Measurements from ENCODE around the gene PLIN3. TPM values are rescaled to one million over a fixed set of nuclear protein-coding genes. Genes with fewer than 3 reads are reported as not detected.
A peak's percentile ranks its signal among the peaks of the same experiment; 100 is the strongest.

The PLIN3 gene
- total and polyA plus RNA-seq, 9 of the 15 experiments (the other 6 are each of a cell fraction or from before 2014, with no cell fraction given) = 7.5 to 75.6 (median 43.1) TPM

- TF ChIP-seq USF1 (CRISPR knock-in tag; IDR thresholded peaks at IDR 0.05) = no peak
- TF ChIP-seq HSF4 (CRISPR knock-in tag; IDR thresholded peaks at IDR 0.05; ENCODE audit: borderline replicate concordance) = no peak
- TF ChIP-seq CLOCK (CRISPR knock-in tag; IDR thresholded peaks at IDR 0.05; ENCODE audit: borderline replicate concordance) = no peak
- no peak for TF ChIP-seq SUPT5H (IDR thresholded peaks at IDR 0.05)
- no peak for TF ChIP-seq PTRF (tag; IDR thresholded peaks at IDR 0.05)
- peak; percentile 41; the same call in 1 of the 2 replicates for TF ChIP-seq GABPB1 (CRISPR knock-in tag; IDR thresholded peaks at IDR 0.05)
- TF ChIP-seq RBM25 (IDR thresholded peaks at IDR 0.05; ENCODE audit: low read depth, low read length, severe bottlenecking) = peak; percentile 61
- no peak for TF ChIP-seq ATF7 (IDR thresholded peaks at IDR 0.05)
- peak; percentile 8; the same call in 1 of the 2 replicates for TF ChIP-seq STAG1 (CRISPR knock-in tag; IDR thresholded peaks at IDR 0.05; ENCODE audit: borderline replicate concordance)
- no peak for TF ChIP-seq SMAD3 (CRISPR knock-in tag; conservative IDR thresholded peaks at IDR 0.05)
- TF ChIP-seq GATAD2B (IDR thresholded peaks at IDR 0.05; ENCODE audit: borderline replicate concordance) = no peak
- no peak for TF ChIP-seq ZSCAN32 (CRISPR knock-in tag; IDR thresholded peaks at IDR 0.05)
- TF ChIP-seq SRSF1 (IDR thresholded peaks at IDR 0.05; ENCODE audit: low read depth, low read length) = no peak
- no peak for TF ChIP-seq NR4A1 (CRISPR knock-in tag; IDR thresholded peaks at IDR 0.05)
- TF ChIP-seq NR4A1 (tag; IDR thresholded peaks at IDR 0.05) = no peak
- TF ChIP-seq DIDO1 (tag; IDR thresholded peaks at IDR 0.05; ENCODE audit: low read depth) = no peak
- peak; percentile 65; the same call in 1 of the 2 replicates for TF ChIP-seq LARP7 (IDR thresholded peaks at IDR 0.05)
- TF ChIP-seq, protein P1, sequence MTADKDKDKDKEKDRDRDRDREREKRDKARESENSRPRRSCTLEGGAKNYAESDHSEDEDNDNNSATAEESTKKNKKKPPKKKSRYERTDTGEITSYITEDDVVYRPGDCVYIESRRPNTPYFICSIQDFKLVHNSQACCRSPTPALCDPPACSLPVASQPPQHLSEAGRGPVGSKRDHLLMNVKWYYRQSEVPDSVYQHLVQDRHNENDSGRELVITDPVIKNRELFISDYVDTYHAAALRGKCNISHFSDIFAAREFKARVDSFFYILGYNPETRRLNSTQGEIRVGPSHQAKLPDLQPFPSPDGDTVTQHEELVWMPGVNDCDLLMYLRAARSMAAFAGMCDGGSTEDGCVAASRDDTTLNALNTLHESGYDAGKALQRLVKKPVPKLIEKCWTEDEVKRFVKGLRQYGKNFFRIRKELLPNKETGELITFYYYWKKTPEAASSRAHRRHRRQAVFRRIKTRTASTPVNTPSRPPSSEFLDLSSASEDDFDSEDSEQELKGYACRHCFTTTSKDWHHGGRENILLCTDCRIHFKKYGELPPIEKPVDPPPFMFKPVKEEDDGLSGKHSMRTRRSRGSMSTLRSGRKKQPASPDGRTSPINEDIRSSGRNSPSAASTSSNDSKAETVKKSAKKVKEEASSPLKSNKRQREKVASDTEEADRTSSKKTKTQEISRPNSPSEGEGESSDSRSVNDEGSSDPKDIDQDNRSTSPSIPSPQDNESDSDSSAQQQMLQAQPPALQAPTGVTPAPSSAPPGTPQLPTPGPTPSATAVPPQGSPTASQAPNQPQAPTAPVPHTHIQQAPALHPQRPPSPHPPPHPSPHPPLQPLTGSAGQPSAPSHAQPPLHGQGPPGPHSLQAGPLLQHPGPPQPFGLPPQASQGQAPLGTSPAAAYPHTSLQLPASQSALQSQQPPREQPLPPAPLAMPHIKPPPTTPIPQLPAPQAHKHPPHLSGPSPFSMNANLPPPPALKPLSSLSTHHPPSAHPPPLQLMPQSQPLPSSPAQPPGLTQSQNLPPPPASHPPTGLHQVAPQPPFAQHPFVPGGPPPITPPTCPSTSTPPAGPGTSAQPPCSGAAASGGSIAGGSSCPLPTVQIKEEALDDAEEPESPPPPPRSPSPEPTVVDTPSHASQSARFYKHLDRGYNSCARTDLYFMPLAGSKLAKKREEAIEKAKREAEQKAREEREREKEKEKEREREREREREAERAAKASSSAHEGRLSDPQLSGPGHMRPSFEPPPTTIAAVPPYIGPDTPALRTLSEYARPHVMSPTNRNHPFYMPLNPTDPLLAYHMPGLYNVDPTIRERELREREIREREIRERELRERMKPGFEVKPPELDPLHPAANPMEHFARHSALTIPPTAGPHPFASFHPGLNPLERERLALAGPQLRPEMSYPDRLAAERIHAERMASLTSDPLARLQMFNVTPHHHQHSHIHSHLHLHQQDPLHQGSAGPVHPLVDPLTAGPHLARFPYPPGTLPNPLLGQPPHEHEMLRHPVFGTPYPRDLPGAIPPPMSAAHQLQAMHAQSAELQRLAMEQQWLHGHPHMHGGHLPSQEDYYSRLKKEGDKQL (CRISPR knock-in tag; IDR thresholded peaks at IDR 0.05; ENCODE audit: borderline replicate concordance) = no peak
- 0 out of 2 replicates have a peak, but pooled peaks have one; percentile 31 for TF ChIP-seq ARID2 (IDR thresholded peaks at IDR 0.05)
- TF ChIP-seq MTA1 (IDR thresholded peaks at IDR 0.05; ENCODE audit: borderline replicate concordance) = peak; percentile 65; the same call in 1 of the 2 replicates
Observed at GRCh38 chr19:4811328-4812131, 55.9 kb downstream of the PLIN3 start (continued).

Measured in K562 (cell line).